PC-3 (cell line): ENCODE results near the gene SRGAP1.

Source experiments
- CTCF ChIP-seq: fragments of 300-600 bp; sonication (generic); conservative IDR thresholded peaks from 2 replicates; pipeline ENCODE4 v1.5.1; 2017; ENCODE audit warnings: antibody characterized with exemption, low read depth, mild to moderate bottlenecking, low read length
- EZH2 ChIP-seq: fragments of 300-600 bp; sonication (generic); IDR thresholded peaks from one replicate; pipeline ENCODE4 v1.6.1; 2017; ENCODE audit warnings: antibody characterized with exemption, mild to moderate bottlenecking, low read length; ENCODE audit not compliant: unreplicated experiment
- EZH2phosphoT487 ChIP-seq: fragments of 300-600 bp; sonication (generic); IDR thresholded peaks from 2 replicates; pipeline ENCODE4 v1.6.1; 2018; ENCODE audit warnings: mild to moderate bottlenecking, antibody characterized with exemption, low read length, borderline replicate concordance

- no peak for TF ChIP-seq CTCF
- TF ChIP-seq EZH2 = no peak
- TF ChIP-seq EZH2phosphoT487 = no peak
Measured at GRCh38 chr12:63919756-63920155, 75.3 kb downstream of the SRGAP1 start.
